Choroid plexus epithelial cell (primary cell): ENCODE measurements around the gene DPP6.

Source experiments
- DNase-seq: peaks from one replicate; pipeline ENCODE4 v3.0.0-alpha.2; 2010; ENCODE audit warnings: low read depth
- H3K4me3 ChIP-seq: 2 replicates; pipeline ENCODE4 v1.5.1; 2011; ENCODE audit warnings: low read depth, mild to moderate bottlenecking, control low read depth, low read length, moderate library complexity
- TF ChIP-seq, protein P1 (sequence below): conservative IDR thresholded peaks from 2 replicates; pipeline ENCODE4 v1.5.1; 2011; ENCODE audit warnings: low read depth, mild to moderate bottlenecking, control low read depth, inconsistent platforms, low read length, moderate library complexity

DPP6 gene

DNA sequence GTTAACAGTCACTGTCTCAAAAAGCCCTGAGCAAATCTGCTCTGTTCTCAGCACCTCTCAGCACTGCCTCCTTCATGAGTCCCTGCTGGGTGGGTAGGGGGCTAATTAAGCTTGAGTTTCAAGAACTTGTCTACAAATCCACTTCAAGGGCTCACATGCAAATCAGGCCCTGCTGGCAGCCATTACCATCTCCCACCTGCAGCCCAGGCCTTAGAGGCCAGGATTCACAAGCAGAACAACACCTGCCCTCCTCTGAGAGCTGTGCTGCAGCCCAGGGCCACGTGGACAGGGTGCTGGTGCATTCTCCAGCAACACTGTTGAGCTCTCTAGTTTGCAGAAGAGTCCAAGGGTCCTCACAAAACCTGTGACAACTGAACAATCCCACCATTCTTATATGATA is 119.2 kb downstream of the DPP6 start:
- no peak for DNase-seq
- no peak overlapping the region for H3K4me3 ChIP-seq
- TF ChIP-seq, protein P1, sequence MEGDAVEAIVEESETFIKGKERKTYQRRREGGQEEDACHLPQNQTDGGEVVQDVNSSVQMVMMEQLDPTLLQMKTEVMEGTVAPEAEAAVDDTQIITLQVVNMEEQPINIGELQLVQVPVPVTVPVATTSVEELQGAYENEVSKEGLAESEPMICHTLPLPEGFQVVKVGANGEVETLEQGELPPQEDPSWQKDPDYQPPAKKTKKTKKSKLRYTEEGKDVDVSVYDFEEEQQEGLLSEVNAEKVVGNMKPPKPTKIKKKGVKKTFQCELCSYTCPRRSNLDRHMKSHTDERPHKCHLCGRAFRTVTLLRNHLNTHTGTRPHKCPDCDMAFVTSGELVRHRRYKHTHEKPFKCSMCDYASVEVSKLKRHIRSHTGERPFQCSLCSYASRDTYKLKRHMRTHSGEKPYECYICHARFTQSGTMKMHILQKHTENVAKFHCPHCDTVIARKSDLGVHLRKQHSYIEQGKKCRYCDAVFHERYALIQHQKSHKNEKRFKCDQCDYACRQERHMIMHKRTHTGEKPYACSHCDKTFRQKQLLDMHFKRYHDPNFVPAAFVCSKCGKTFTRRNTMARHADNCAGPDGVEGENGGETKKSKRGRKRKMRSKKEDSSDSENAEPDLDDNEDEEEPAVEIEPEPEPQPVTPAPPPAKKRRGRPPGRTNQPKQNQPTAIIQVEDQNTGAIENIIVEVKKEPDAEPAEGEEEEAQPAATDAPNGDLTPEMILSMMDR: no peak

DNA sequence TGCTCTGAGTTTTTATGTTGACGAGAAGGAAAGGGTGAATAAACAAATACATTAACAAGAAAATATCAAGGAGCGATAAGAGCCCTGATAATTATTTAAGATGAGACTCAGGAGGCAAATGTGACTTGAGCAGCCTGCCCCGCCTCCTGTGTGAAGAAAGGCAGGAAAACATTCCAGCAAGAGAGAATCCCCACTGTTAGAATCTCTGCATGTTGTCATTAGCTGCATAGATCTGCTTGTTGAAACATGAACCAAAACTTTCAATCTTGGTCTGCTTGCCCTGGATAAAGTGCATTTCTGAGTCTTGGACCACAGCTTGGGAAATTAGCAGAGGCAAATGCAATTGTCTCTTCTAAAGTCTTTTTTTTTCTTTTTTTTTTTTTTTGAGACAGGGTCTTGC is 120.0 kb downstream of the DPP6 start:
- no peak overlapping the region for H3K4me3 ChIP-seq
- TF ChIP-seq, protein P1: no peak
- no peak for DNase-seq

DNA sequence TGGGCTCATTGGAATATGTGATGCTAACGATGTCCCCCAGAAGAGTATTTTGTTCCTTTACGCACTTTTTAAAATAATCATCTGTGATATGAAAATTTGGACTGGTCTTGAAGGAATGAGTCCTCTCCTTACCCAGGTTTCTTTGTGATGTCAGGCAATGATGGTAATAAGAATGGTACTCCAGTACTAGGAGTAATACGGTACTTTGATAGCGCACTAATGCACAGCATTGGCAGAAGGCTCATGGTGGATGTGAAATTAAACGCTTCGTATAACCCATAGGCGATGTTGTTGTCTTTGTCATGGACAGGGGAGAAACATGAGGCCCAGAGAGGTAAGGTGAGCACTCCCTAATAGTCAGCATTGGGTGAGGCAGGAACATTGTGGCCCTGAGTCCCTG is 125.4 kb downstream of the DPP6 start:
- TF ChIP-seq, protein P1: no peak
- no peak overlapping the region for H3K4me3 ChIP-seq
- no peak for DNase-seq

DNA sequence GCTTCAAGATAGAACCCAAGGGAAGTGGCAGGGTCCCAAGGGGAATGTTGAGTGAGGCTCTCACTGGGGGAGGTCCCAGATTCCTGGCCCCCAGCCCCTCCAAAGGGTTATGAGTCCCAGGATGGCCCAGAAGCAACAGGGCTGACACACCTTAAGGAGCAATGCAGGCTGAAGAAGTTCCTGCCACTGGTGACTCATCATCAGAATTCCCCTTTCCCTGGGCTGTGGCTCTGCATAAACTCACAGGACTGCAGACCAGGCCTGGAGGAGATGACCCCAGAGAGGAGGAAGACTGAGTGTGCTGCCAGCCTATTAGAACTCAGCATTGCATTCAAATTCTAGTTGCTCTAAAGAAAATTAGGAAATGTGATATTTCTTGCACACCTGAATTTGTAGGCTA is 126.7 kb downstream of the DPP6 start:
- DNase-seq: no peak
- no peak overlapping the region for H3K4me3 ChIP-seq
- TF ChIP-seq, protein P1: no peak

DNA sequence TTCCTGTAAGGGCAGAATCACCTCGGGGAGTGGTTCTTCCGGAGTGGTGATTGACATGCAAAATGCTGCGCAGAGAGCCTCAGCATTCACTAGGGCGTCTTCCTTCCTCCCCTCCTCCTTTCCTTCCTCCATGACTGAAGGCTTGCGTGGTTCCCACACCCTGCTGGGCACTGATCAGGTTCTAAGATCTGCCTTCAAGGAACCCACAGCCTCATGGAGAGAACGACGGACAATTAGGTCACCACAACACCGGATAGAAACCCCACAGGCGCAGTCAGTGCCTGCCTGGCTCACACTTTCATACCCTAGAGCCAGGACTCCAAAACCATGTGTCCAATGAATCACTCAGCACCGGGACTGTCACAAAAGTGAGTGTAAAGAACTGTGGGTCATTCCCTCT is 131.3 kb downstream of the DPP6 start:
- H3K4me3 ChIP-seq: no peak overlapping the region
- no peak for DNase-seq
- TF ChIP-seq, protein P1: no peak

DNA sequence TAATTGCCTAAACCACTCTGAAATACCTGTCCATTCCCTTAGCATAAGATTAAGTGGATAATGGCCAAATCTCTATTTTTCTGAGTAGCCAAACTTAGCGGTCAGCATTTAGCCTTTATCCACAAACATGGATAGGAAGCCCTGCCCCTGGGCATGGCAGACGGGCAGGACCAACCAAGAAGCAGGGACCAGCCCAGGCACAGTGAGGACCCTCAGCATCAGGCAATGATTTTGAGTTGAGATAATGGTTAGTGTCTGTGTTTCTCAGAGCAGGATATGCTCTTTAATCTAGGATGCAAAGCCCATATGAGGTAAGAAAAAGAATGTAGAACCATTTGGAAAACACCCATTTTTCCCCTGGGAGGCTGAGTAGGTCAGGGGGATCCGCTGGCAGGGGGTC is 131.7 kb downstream of the DPP6 start:
- TF ChIP-seq, protein P1: no peak
- DNase-seq: no peak
- no peak overlapping the region for H3K4me3 ChIP-seq

DNA sequence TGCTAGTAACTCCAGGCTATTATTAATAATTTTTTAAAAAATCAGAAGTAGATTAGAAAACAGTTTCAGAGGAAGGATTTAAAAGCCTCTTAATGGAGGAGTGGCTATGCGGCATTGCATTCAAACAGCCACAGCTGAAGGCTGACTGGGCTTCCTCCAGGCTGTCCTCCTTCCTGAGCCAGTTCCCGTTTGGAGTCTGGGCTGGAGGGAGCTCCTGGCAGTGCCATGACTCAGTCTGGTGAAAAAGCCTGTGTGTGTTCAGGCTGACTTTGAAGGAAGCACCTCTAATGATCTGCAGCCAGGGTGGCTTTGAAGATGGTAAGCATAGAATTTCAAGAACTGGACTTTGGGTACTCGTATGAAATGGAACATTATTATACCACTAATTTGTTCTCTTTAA is 134.6 kb downstream of the DPP6 start:
- no peak overlapping the region for H3K4me3 ChIP-seq
- TF ChIP-seq, protein P1: no peak
- DNase-seq: no peak
